ENCODE results near the gene PDGFRA. TPM values are rescaled to one million over a fixed set of nuclear protein-coding genes. Genes with fewer than 3 reads are reported as not detected.

Gene PDGFRA
- total RNA-seq, 6 experiments from 2014 or later: 7.0 to 32.6 (median 13.6) TPM

GRCh38 chr4:54186371-54186770 is 42.7 kb upstream of the PDGFRA start:
- Histone ChIP-seq H3K9me3 (no peaks in the 10 kb centered on the region), H3K4me1 (peaks cover 0 to 12% (median 0%) of the 10 kb centered on the region in 4 donors), H3K36me3 (no peaks in the 10 kb centered on the region), H3K27ac (no peak overlapping the region), H3K4me3 (no peak overlapping the region), H3K27me3 (no peaks in the 10 kb centered on the region)
- ATAC-seq (no peak), DNase-seq (no peak)
- TF ChIP-seq POLR2A (IDR thresholded peaks at IDR 0.05) (no peak), CTCF (IDR thresholded peaks at IDR 0.05) (no peak)
- intact Hi-C loops (cut with DNase I): no loop called here
- WGBS (ENCODE audit: insufficient coverage, low coverage, low lambda C conversion rate, missing lambda C conversion rate): 79% methylated on average over 6 of the region's 6 CpGs

GRCh38 chr4:54187148-54187547 is 41.9 kb upstream of the PDGFRA start:
- no peak for TF ChIP-seq POLR2A (IDR thresholded peaks at IDR 0.05)
- no peak for TF ChIP-seq CTCF (IDR thresholded peaks at IDR 0.05)
- H3K4me3 ChIP-seq: no peak overlapping the region
- intact Hi-C loops (cut with DNase I): no loop called here
- no peaks in the 10 kb centered on the region for H3K9me3 ChIP-seq
- peak in 2 of 3 donors; percentile 31 to 54 for DNase-seq
- H3K27ac ChIP-seq: no peak overlapping the region
- H3K36me3 ChIP-seq: no peaks in the 10 kb centered on the region
- H3K27me3 ChIP-seq: no peaks in the 10 kb centered on the region
- 61% methylated on average over 8 of the region's 9 CpGs for WGBS (ENCODE audit: insufficient coverage, low coverage, low lambda C conversion rate, missing lambda C conversion rate)
- peaks cover 0 to 12% (median 0%) of the 10 kb centered on the region in 4 donors for H3K4me1 ChIP-seq
- ATAC-seq: peak; percentile 78 to 94 (median 87)

- WGBS (ENCODE audit: insufficient coverage, low coverage, low lambda C conversion rate, missing lambda C conversion rate): 46% methylated on average over 2 of the region's 2 CpGs
- peaks cover 0 to 12% (median 0%) of the 10 kb centered on the region in 4 donors for H3K4me1 ChIP-seq
- H3K4me3 ChIP-seq: no peak overlapping the region
- no peaks in the 10 kb centered on the region for H3K9me3 ChIP-seq
- H3K27ac ChIP-seq: no peak overlapping the region
- intact Hi-C loops (cut with DNase I): no loop called here
- no peak for TF ChIP-seq POLR2A (IDR thresholded peaks at IDR 0.05)
- no peak for TF ChIP-seq CTCF (IDR thresholded peaks at IDR 0.05)
- no peak for ATAC-seq
- H3K27me3 ChIP-seq: no peaks in the 10 kb centered on the region
- DNase-seq: no peak
- H3K36me3 ChIP-seq: no peaks in the 10 kb centered on the region
Observed at GRCh38 chr4:54189140-54189539, 40.0 kb upstream of the PDGFRA start.

GRCh38 chr4:54192811-54193210 is 36.3 kb upstream of the PDGFRA start:
- H3K36me3 ChIP-seq: no peaks in the 10 kb centered on the region
- H3K9me3 ChIP-seq: no peaks in the 10 kb centered on the region
- no peak for DNase-seq
- TF ChIP-seq CTCF (IDR thresholded peaks at IDR 0.05) (no peak), POLR2A (IDR thresholded peaks at IDR 0.05) (no peak)
- intact Hi-C loops (cut with DNase I): no loop called here
- no peak overlapping the region for H3K4me3 ChIP-seq
- ATAC-seq: no peak
- no peak overlapping the region for H3K27ac ChIP-seq
- WGBS (ENCODE audit: insufficient coverage, low coverage, low lambda C conversion rate, missing lambda C conversion rate): 92% methylated on average over 15 of the region's 16 CpGs
- no peaks in the 10 kb centered on the region for H3K4me1 ChIP-seq
- no peaks in the 10 kb centered on the region for H3K27me3 ChIP-seq

GRCh38 chr4:54197926-54198325 is 31.2 kb upstream of the PDGFRA start:
- DNase-seq (no peak), ATAC-seq (no peak)
- no peak for TF ChIP-seq CTCF (IDR thresholded peaks at IDR 0.05)
- TF ChIP-seq POLR2A (IDR thresholded peaks at IDR 0.05): no peak
- intact Hi-C loops (cut with DNase I): no loop called here
- Histone ChIP-seq H3K4me3 (no peak overlapping the region), H3K9me3 (no peaks in the 10 kb centered on the region), H3K27me3 (no peaks in the 10 kb centered on the region), H3K36me3 (no peaks in the 10 kb centered on the region), H3K27ac (no peak overlapping the region), H3K4me1 (no peaks in the 10 kb centered on the region)
- 93% methylated on average over 2 of the region's 2 CpGs for WGBS (ENCODE audit: insufficient coverage, low coverage, low lambda C conversion rate, missing lambda C conversion rate)
